HG02852 (cell line): ENCODE data around the gene IL13RA2.

Source experiments
- ATAC-seq: cut with Tn5 transposase; IDR thresholded peaks from one replicate; pipeline ENCODE4 v1.9.1; 2021; ENCODE audit warnings: mild to moderate bottlenecking, moderate library complexity; ENCODE audit not compliant: unreplicated experiment

IL13RA2 gene

GRCh38 chrX:114999906-115000305 is 17.5 kb downstream of the IL13RA2 start:
- no peak for ATAC-seq

GRCh38 chrX:114997779-114998178 is 19.6 kb downstream of the IL13RA2 start:
- no peak for ATAC-seq

- ATAC-seq: no peak
These were observed 31.3 kb downstream of the IL13RA2 start for GRCh38 chrX:114985967-114986592.

GRCh38 chrX:114976292-114976691 is 41.1 kb downstream of the IL13RA2 start:
- no peak for ATAC-seq

- no peak for ATAC-seq
These were observed 44.4 kb downstream of the IL13RA2 start for GRCh38 chrX:114973013-114973412.

- ATAC-seq: no peak
These were observed 46.6 kb downstream of the IL13RA2 start for GRCh38 chrX:114970806-114971205.

GRCh38 chrX:114964374-114964773 is 53.0 kb downstream of the IL13RA2 start:
- ATAC-seq: no peak

GRCh38 chrX:114962209-114962608 is 55.2 kb downstream of the IL13RA2 start:
- no peak for ATAC-seq

- ATAC-seq: no peak
These were observed 57.7 kb downstream of the IL13RA2 start for GRCh38 chrX:114959729-114960128.
